ENCODE measurements around the gene CLASP1.

Gene CLASP1

DNA sequence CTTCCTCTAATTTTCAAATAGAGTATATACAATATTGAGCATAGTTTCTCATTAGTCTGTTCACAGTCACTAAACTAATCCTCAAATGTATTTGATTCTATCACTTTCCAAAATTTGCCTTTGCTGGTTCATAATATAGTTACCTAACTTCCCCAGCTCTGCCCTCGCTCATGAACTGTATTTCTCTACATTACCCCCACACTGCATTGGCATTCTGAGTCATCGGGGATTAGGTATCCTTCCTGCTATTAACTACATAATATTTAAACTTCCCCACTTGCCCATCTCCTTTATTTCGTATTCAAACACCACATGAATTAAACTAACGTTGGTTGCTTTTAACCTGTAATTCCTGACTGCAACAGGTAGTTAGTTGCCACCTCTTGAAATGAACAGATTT lies 14.8 kb upstream of the CLASP1 start:
- Histone ChIP-seq H3K27me3 (ENCODE audit: insufficient read depth, low read length) (no peaks in the 10 kb centered on the region), H3F3A (ENCODE audit: insufficient read depth, low read length) (0 out of 2 replicates have a peak, but pooled peaks cover 3% of the 10 kb centered on the region), H3K27ac (ENCODE audit: low read depth, low read length, poor library complexity, severe bottlenecking) (no peak overlapping the region), H2AFZ (ENCODE audit: low read length) (no peak overlapping the region), H3K9me2 (ENCODE audit: low read depth, low read length) (no peaks in the 10 kb centered on the region), H3K4me2 (ENCODE audit: low read length) (no peak overlapping the region), H3K9me3 (ENCODE audit: low read length) (peaks cover 6% of the 10 kb centered on the region; the same call in 1 of the 2 replicates), H3K36me3 (ENCODE audit: insufficient read depth, low read length) (no peaks in the 10 kb centered on the region), H3K79me2 (ENCODE audit: insufficient read depth, low read length) (no peaks in the 10 kb centered on the region), H3K4me3 (ENCODE audit: low read depth, low read length, poor library complexity, severe bottlenecking) (no peak overlapping the region), H3K4me1 (ENCODE audit: insufficient read depth, low read length, severe bottlenecking) (no peaks in the 10 kb centered on the region), H4K20me1 (ENCODE audit: insufficient read depth, low read length) (no peaks in the 10 kb centered on the region), H3K9ac (ENCODE audit: low read length) (no peak overlapping the region)
- TF ChIP-seq, protein P1, sequence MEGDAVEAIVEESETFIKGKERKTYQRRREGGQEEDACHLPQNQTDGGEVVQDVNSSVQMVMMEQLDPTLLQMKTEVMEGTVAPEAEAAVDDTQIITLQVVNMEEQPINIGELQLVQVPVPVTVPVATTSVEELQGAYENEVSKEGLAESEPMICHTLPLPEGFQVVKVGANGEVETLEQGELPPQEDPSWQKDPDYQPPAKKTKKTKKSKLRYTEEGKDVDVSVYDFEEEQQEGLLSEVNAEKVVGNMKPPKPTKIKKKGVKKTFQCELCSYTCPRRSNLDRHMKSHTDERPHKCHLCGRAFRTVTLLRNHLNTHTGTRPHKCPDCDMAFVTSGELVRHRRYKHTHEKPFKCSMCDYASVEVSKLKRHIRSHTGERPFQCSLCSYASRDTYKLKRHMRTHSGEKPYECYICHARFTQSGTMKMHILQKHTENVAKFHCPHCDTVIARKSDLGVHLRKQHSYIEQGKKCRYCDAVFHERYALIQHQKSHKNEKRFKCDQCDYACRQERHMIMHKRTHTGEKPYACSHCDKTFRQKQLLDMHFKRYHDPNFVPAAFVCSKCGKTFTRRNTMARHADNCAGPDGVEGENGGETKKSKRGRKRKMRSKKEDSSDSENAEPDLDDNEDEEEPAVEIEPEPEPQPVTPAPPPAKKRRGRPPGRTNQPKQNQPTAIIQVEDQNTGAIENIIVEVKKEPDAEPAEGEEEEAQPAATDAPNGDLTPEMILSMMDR (IDR thresholded peaks at IDR 0.05; ENCODE audit: low read length) = no peak
- no peak for TF ChIP-seq EZH2 (IDR thresholded peaks at IDR 0.05; ENCODE audit: borderline replicate concordance, low read length)

DNA sequence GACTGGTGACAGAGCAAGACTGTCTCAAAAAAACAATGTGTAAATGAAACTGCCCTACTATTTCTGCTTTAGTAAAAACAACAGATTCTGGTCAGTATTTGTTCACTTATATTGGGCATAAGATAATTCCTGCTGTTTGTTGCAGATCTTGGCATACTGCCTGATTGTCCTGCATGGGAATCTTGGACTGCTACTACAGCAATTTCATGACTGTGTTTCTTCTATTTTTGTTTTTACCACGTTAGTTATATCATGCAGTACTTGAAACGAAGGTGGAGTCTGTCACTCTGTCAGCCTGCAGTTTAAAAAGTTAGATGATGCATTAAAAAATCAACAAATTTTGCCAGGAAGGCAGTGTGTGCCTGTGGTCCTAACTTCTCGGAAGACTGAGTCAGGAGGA lies 14.2 kb upstream of the CLASP1 start:
- no peaks in the 10 kb centered on the region for H4K20me1 ChIP-seq (ENCODE audit: insufficient read depth, low read length)
- H3K4me1 ChIP-seq (ENCODE audit: insufficient read depth, low read length, severe bottlenecking) = no peaks in the 10 kb centered on the region
- H3K4me3 ChIP-seq (ENCODE audit: low read depth, low read length, poor library complexity, severe bottlenecking) = no peak overlapping the region
- H3K79me2 ChIP-seq (ENCODE audit: insufficient read depth, low read length) = no peaks in the 10 kb centered on the region
- H3K9ac ChIP-seq (ENCODE audit: low read length) = no peak overlapping the region
- no peak overlapping the region for H3K4me2 ChIP-seq (ENCODE audit: low read length)
- TF ChIP-seq, protein P1 (IDR thresholded peaks at IDR 0.05; ENCODE audit: low read length) = no peak
- no peak for TF ChIP-seq EZH2 (IDR thresholded peaks at IDR 0.05; ENCODE audit: borderline replicate concordance, low read length)
- no peak overlapping the region for H3K27ac ChIP-seq (ENCODE audit: low read depth, low read length, poor library complexity, severe bottlenecking)
- 0 out of 2 replicates have a peak, but pooled peaks cover 3% of the 10 kb centered on the region for H3F3A ChIP-seq (ENCODE audit: insufficient read depth, low read length)
- no peaks in the 10 kb centered on the region for H3K27me3 ChIP-seq (ENCODE audit: insufficient read depth, low read length)
- no peak overlapping the region for H2AFZ ChIP-seq (ENCODE audit: low read length)
- no peaks in the 10 kb centered on the region for H3K36me3 ChIP-seq (ENCODE audit: insufficient read depth, low read length)
- H3K9me3 ChIP-seq (ENCODE audit: low read length) = peaks cover 4% of the 10 kb centered on the region; the same call in 1 of the 2 replicates
- H3K9me2 ChIP-seq (ENCODE audit: low read depth, low read length) = no peaks in the 10 kb centered on the region

DNA sequence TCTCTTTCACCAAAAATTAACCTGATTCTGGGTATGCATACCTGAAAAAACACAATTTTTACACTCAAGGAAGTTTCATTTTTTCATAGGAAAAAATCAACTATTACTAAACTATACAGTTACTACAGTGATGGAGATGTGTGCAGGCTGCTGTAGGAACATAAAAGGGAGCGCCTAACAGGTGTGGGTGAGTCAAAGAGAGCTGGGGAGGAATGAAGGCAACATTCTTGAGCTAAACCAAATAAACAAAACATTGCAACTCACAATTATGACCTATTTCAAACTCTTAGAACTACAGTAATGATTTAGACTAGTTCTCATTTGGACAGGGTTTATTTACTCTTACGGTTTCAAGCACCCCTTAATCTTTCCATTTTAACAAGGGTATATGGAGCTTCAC lies 13.4 kb upstream of the CLASP1 start:
- Histone ChIP-seq H3K4me2 (ENCODE audit: low read length) (no peak overlapping the region), H3K4me1 (ENCODE audit: insufficient read depth, low read length, severe bottlenecking) (no peaks in the 10 kb centered on the region), H3K9ac (ENCODE audit: low read length) (no peak overlapping the region), H4K20me1 (ENCODE audit: insufficient read depth, low read length) (no peaks in the 10 kb centered on the region), H2AFZ (ENCODE audit: low read length) (no peak overlapping the region), H3K27me3 (ENCODE audit: insufficient read depth, low read length) (no peaks in the 10 kb centered on the region), H3K36me3 (ENCODE audit: insufficient read depth, low read length) (no peaks in the 10 kb centered on the region), H3F3A (ENCODE audit: insufficient read depth, low read length) (0 out of 2 replicates have a peak, but pooled peaks cover 3% of the 10 kb centered on the region), H3K4me3 (ENCODE audit: low read depth, low read length, poor library complexity, severe bottlenecking) (no peak overlapping the region), H3K79me2 (ENCODE audit: insufficient read depth, low read length) (no peaks in the 10 kb centered on the region), H3K9me3 (ENCODE audit: low read length) (0 out of 2 replicates have a peak, but pooled peaks cover under 1% of the 10 kb centered on the region), H3K27ac (ENCODE audit: low read depth, low read length, poor library complexity, severe bottlenecking) (no peak overlapping the region), H3K9me2 (ENCODE audit: low read depth, low read length) (no peaks in the 10 kb centered on the region)
- TF ChIP-seq, protein P1 (IDR thresholded peaks at IDR 0.05; ENCODE audit: low read length) = no peak
- TF ChIP-seq EZH2 (IDR thresholded peaks at IDR 0.05; ENCODE audit: borderline replicate concordance, low read length) = no peak

Data from OCI-LY1 (cell line).